Type B pancreatic cell (in vitro differentiated cells): Measurements from ENCODE around the gene CACNA1C. TPM values are rescaled to one million over a fixed set of nuclear protein-coding genes. Genes with fewer than 3 reads are reported as not detected.

Experiments used
- DNase-seq: peaks from one replicate; pipeline ENCODE4 v3.0.0; 2021; ENCODE audit warnings: mixed read lengths; ENCODE audit not compliant: unreplicated experiment; ENCODE audit errors: extremely low spot score
- H3K27ac Mint-ChIP-seq: 2 replicates; pipeline ENCODE4 v1.8.0; 2021; ENCODE audit warnings: mild to moderate bottlenecking, mixed read lengths
- H3K27me3 Mint-ChIP-seq: 2 replicates; pipeline ENCODE4 v1.8.0; 2021; ENCODE audit warnings: mixed read lengths
- H3K36me3 Mint-ChIP-seq: 2 replicates; pipeline ENCODE4 v1.8.0; 2021; ENCODE audit warnings: mixed read lengths
- H3K4me1 Mint-ChIP-seq: one replicate; pipeline ENCODE4 v1.8.0; 2021; ENCODE audit warnings: mixed read lengths; ENCODE audit not compliant: unreplicated experiment
- H3K4me3 Mint-ChIP-seq: 2 replicates; pipeline ENCODE4 v1.8.0; 2021; ENCODE audit warnings: mild to moderate bottlenecking, mixed read lengths
- H3K9me3 Mint-ChIP-seq: 2 replicates; pipeline ENCODE4 v1.8.0; 2021; ENCODE audit warnings: mixed read lengths
- total RNA-seq: library from RNA; stranded (reverse); gene quantifications from 2 replicates; pipeline ENCODE4 v1.2.1, GENCODE V29; 2021; ENCODE audit warnings: low replicate concordance
- TF ChIP-seq, protein P1 (sequence below): fragments of 200-600 bp; sonication (generic); conservative IDR thresholded peaks from 2 replicates; pipeline ENCODE4 v1.5.0; 2021; ENCODE audit warnings: antibody characterized with exemption, mild to moderate bottlenecking

CACNA1C gene
- total RNA-seq, 1 donor from 2014 or later, result 14.3 TPM

DNA sequence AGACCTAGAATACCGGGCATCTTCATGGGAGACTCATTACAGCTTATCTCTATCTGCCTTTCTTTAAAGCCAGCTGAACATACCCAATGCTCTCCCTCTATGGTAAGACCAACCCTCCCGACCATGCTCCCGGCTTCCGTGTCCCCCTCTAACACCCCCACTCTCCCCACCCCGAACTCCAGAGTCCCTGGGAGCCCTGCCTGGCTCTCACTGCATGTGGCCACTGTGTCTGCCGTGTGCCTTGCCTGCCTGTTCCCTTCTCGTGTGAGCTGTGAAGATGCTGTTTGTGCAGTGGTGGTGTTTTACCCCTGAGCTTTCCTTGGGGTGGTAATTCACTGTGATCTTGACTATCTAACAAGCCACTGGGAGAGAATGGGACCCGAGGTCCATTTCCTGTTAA, 595.6 kb downstream of the CACNA1C start:
- peaks cover 25% of the 10 kb centered on the region for H3K27me3 Mint-ChIP-seq
- no peak overlapping the region for H3K4me3 Mint-ChIP-seq
- H3K4me1 Mint-ChIP-seq, result peaks cover 4% of the 10 kb centered on the region
- TF ChIP-seq, protein P1, sequence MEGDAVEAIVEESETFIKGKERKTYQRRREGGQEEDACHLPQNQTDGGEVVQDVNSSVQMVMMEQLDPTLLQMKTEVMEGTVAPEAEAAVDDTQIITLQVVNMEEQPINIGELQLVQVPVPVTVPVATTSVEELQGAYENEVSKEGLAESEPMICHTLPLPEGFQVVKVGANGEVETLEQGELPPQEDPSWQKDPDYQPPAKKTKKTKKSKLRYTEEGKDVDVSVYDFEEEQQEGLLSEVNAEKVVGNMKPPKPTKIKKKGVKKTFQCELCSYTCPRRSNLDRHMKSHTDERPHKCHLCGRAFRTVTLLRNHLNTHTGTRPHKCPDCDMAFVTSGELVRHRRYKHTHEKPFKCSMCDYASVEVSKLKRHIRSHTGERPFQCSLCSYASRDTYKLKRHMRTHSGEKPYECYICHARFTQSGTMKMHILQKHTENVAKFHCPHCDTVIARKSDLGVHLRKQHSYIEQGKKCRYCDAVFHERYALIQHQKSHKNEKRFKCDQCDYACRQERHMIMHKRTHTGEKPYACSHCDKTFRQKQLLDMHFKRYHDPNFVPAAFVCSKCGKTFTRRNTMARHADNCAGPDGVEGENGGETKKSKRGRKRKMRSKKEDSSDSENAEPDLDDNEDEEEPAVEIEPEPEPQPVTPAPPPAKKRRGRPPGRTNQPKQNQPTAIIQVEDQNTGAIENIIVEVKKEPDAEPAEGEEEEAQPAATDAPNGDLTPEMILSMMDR, result no peak
- no peaks in the 10 kb centered on the region for H3K9me3 Mint-ChIP-seq
- no peak for DNase-seq
- no peak overlapping the region for H3K27ac Mint-ChIP-seq
- H3K36me3 Mint-ChIP-seq, result peaks cover 3% of the 10 kb centered on the region

DNA sequence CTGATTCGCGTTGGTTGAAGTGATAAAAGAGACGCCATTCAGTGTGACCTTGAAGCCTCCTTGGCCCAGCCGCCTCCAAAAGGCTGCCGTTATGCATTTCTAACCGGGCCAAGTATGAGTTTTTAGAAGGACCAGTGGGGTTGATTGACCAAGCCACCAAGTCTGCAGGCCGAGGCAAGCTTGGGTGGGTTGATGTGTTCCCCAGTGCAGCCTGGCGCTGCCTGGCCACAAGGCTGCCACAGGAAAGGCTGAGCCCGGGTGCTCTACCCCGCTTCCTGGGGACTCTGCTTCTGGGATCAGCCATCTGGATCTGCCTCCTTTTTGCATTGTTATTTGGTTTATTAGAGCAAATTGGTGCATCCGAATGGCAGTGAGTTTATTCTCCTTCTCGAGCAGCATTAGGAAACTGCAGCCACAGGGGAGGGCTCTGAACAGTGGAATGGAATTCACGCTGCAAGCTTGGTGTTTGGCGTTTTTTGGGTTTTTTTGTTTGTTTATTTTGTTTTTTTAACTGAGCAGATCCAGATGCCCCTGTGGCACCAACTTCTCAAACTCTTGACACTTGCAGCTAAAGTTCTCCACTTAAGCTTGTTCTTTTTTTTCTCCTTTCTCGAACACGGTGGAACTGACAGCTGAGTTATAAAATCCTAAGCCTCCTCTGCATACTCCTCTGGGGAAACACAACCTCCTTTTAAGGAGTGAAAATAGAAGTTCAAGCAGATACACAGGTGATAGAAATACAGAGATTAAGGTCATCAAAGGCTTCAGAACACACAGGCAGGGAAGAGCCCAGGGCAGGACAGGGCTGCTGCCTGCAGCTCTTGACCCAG, 596.6 kb downstream of the CACNA1C start:
- H3K4me1 Mint-ChIP-seq, result peaks cover 4% of the 10 kb centered on the region
- no peak for DNase-seq
- TF ChIP-seq, protein P1, result no peak
- peaks cover 27% of the 10 kb centered on the region for H3K27me3 Mint-ChIP-seq
- no peak overlapping the region for H3K4me3 Mint-ChIP-seq
- H3K9me3 Mint-ChIP-seq, result no peaks in the 10 kb centered on the region
- H3K27ac Mint-ChIP-seq, result no peak overlapping the region
- peaks cover 3% of the 10 kb centered on the region for H3K36me3 Mint-ChIP-seq

DNA sequence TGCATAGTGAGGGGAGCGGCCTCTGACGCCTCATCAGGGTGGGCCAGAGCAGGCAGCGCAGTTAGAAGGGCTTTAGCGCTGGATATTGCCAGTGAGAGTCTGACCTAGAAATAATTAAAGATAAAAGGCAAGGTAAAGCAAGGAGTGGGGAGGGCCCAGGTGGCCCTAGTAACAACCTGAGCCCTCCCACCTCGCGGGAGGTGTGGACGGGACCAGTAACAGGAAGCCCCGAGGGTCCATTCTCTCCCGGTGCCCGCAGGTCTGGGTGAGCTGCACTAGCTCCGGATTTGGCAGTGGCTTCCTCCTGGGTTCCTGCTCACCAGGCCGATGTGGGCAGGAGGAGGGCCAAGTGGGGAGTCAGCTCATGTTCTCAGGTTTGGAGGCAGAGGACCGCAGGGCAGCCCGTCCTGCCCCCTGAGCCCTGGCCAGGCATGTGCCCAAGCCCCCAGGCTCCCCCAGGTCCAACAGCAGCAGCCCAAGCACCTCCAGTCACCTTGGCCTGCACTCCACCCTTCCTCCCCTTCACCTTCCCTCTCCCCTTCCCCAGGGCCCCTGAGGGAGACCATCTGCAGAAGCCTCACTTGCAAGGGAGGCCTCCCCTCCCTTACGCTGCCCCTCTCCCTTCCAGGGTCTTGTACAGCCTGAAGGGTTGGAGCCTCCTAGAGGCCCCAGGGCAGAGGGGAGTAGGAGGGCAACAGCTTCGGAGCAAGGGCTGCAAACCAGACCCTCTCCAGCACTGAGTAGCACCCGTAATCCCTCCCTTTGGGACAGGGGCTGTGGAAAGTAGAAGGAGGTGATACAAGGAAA, 597.7 kb downstream of the CACNA1C start:
- H3K4me3 Mint-ChIP-seq, result no peak overlapping the region

DNA sequence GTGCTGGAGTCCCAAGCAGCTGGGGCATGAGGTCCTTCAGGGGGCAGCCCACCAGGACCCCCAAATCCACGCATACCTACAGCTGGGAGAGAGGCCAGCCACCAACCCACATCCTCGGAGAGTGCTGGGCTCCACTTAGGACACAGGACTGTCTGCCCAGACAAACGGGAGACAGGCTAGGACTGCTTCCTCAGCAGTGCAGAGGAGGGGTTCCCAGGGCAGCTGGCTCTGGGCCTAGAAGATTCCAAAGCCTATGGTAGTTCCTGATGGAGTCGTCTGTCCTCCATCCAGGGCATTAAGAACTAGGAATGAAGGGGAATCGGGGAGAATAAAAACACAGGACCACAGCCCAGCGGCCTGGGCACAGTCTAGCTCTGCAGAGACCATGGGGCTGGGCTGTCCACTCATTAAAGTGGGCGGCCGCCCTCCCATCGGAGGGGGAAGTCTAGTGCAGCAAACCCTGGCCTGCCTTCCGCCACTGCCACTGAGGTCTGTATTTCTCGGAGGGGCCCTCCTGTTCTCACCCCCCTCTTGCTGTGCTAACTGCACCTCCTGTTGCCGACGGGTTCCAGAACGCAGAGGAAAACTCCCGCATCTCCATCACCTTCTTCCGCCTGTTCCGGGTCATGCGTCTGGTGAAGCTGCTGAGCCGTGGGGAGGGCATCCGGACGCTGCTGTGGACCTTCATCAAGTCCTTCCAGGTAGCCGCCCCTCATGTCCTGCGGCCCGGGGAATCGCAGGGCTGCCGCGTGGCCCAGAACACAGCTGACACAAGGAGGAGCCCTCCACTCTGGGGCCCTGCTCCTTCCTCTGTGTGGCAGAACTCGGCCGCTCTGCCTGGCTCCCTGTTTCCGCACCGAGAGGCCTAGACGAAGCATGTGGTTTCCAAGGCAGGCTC, 598.5 kb downstream of the CACNA1C start:
- Mint-ChIP-seq H3K4me1 (peaks cover 4% of the 10 kb centered on the region), H3K27ac (no peak overlapping the region), H3K9me3 (no peaks in the 10 kb centered on the region), H3K36me3 (peaks cover 15% of the 10 kb centered on the region), H3K27me3 (peaks cover 17% of the 10 kb centered on the region), H3K4me3 (no peak overlapping the region)
- no peak for DNase-seq
- TF ChIP-seq, protein P1, result no peak

More for the DNA sequence above, 597.7 kb downstream of the CACNA1C start:
- peaks cover 7% of the 10 kb centered on the region for H3K36me3 Mint-ChIP-seq
- H3K4me1 Mint-ChIP-seq, result peaks cover 4% of the 10 kb centered on the region
- no peak for DNase-seq
- H3K27ac Mint-ChIP-seq, result no peak overlapping the region
- peaks cover 21% of the 10 kb centered on the region for H3K27me3 Mint-ChIP-seq
- no peaks in the 10 kb centered on the region for H3K9me3 Mint-ChIP-seq
- TF ChIP-seq, protein P1, result no peak

GRCh38 chr12:2652011-2652400, 599.2 kb downstream of the CACNA1C start:
- Mint-ChIP-seq H3K36me3 (peaks cover 18% of the 10 kb centered on the region), H3K4me1 (peaks cover 4% of the 10 kb centered on the region), H3K4me3 (no peak overlapping the region), H3K27me3 (peaks cover 10% of the 10 kb centered on the region), H3K27ac (no peak overlapping the region), H3K9me3 (no peaks in the 10 kb centered on the region)
- TF ChIP-seq, protein P1, result no peak
- DNase-seq, result no peak
